Stimulated activated effector memory CD8-positive, alpha-beta T cell treated with anti-CD3 and anti-CD28 coated beads, Interleukin-12 subunit alpha, Interleukin-12 subunit beta, amount 100 ng/mL, for 72 hours (primary cell): ENCODE measurements around the gene SEC61A2.

Source experiments
- ATAC-seq: fragments of 150-1000 bp; cut with Tn5 transposase; 2 replicates; pipeline ENCODE4 v1.10.0; 2021
- DNase-seq, 2 donors: peaks; one replicate each; pipeline ENCODE4 v3.0.0; 2021 to 2022; ENCODE audit warnings: low spot score in 2 of 2
- H3K27ac Mint-ChIP-seq: one replicate; pipeline ENCODE4 v1.8.0; 2022; ENCODE audit warnings: mild to moderate bottlenecking, mixed read lengths
- H3K36me3 Mint-ChIP-seq: one replicate; pipeline ENCODE4 v1.8.0; 2022; ENCODE audit warnings: mild to moderate bottlenecking, mixed read lengths
- H3K4me1 Mint-ChIP-seq: one replicate; pipeline ENCODE4 v1.8.0; 2022; ENCODE audit warnings: mixed read lengths
- H3K4me3 Mint-ChIP-seq: one replicate; pipeline ENCODE4 v1.8.0; 2022; ENCODE audit warnings: mild to moderate bottlenecking, mixed read lengths
- H3K9me3 Mint-ChIP-seq: one replicate; pipeline ENCODE4 v1.8.0; 2022; ENCODE audit warnings: mixed read lengths

Gene SEC61A2

GRCh38 chr10:12180221-12180974, 50.9 kb downstream of the SEC61A2 start:
- Mint-ChIP-seq H3K9me3 (no peaks in the 10 kb centered on the region), H3K27ac (peak overlapping the region; percentile 87), H3K36me3 (peaks cover 87% of the 10 kb centered on the region), H3K4me3 (peak overlapping the region; percentile 38), H3K4me1 (peaks cover 27% of the 10 kb centered on the region)
- DNase-seq = no peak
- ATAC-seq = no peak

DNA sequence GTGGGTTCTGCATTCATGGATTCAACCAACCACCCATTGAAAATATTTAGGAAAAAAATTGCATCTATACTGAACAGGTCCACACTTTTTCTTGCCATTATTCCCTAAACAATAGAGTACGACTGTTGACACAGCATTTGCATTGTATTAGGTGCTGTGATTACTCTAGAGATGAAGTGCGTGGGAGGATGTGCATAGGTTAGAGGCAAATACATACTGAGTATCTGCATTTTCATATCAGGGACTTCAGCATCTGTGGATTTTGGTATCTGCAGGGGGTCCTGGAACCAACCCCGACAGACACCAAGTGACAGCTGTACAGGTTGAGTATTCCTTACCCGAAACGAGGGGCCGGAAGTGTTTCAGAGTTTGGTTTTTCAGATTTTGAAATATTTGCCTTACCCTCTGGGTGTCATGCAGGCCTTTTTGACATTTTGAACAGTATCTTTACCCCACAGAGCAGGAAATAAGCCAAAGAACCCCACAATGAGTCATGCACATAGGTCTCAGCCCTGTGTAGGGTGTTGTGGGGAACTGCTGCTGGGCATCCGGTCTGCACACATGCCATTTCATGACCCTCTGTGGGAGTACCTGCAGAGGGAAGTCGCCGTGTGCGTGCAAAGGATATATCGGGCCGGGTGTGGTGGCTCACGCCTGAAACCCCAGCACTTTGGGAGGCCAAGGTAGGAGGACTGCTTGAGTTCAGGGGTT, 51.7 kb downstream of the SEC61A2 start:
- Mint-ChIP-seq H3K9me3 (no peaks in the 10 kb centered on the region), H3K27ac (peak overlapping the region; percentile 87), H3K4me3 (peak overlapping the region; percentile 38), H3K36me3 (peaks cover 87% of the 10 kb centered on the region), H3K4me1 (peaks cover 32% of the 10 kb centered on the region)
- ATAC-seq (peak; percentile 100), DNase-seq (peak; percentile 44 to 85)

GRCh38 chr10:12184165-12184564, 54.7 kb downstream of the SEC61A2 start:
- ATAC-seq (no peak), DNase-seq (no peak)
- H3K4me3 Mint-ChIP-seq = no peak overlapping the region
- no peaks in the 10 kb centered on the region for H3K9me3 Mint-ChIP-seq
- peaks cover 85% of the 10 kb centered on the region for H3K36me3 Mint-ChIP-seq
- H3K27ac Mint-ChIP-seq = no peak overlapping the region
- peaks cover 55% of the 10 kb centered on the region for H3K4me1 Mint-ChIP-seq

- Mint-ChIP-seq H3K9me3 (no peaks in the 10 kb centered on the region), H3K27ac (peak overlapping the region; percentile 88), H3K4me1 (peaks cover 46% of the 10 kb centered on the region), H3K36me3 (peaks cover 81% of the 10 kb centered on the region), H3K4me3 (peak overlapping the region; percentile 43)
- DNase-seq = no peak
- ATAC-seq = peak; percentile 63
Measured at GRCh38 chr10:12186323-12186722, 56.8 kb downstream of the SEC61A2 start.

DNA sequence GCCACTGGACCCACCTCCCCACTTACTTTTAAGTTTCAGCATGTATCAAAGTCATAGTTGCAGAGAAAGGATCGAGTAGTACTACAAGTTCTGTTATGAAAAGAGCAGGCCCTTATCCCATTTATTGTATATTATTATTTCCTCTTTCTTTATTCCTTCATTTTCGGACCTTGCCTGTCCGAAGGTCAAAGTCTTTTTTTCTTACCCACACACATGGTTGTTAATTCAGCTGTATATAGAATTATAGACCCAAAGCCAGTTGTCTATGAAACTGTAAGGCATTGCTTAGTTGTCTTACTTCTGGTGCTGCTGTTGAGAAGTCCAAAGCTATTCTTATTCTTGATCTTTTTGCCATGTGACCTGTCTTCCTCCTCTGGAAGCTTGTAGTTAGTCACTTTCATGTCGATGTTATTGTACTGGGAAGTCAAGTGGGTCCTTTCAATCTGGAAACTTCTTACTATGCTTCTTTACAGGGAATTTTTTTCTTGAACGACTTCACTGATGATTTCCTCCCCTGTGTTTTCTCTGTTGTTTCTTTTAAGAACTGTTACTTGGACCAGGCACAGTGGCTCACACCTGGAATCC, 57.9 kb downstream of the SEC61A2 start:
- peak overlapping the region; percentile 88 for H3K27ac Mint-ChIP-seq
- peaks cover 82% of the 10 kb centered on the region for H3K36me3 Mint-ChIP-seq
- H3K9me3 Mint-ChIP-seq = no peaks in the 10 kb centered on the region
- DNase-seq (no peak), ATAC-seq (no peak)
- H3K4me1 Mint-ChIP-seq = peaks cover 50% of the 10 kb centered on the region
- H3K4me3 Mint-ChIP-seq = peak overlapping the region; percentile 43

DNA sequence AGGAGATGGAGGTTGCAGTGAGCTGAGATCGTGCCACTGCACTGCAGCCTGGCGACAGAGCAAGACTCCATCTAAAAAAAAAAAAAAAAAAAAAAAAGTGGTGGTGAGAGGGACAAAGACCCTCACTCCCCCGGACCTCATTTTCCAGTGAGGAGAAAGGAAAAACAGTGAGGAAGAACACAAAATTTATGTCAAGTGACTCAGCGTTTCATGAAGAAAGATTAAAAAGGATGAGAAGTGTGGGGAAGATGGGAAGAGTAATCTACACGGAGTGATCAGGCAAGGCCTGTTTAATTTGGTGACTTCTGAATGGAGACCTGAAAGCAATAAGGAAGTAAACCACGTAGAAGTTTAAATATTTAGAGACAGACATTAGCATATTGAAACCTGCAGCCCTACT, 59.2 kb downstream of the SEC61A2 start:
- Mint-ChIP-seq H3K9me3 (no peaks in the 10 kb centered on the region), H3K27ac (no peak overlapping the region), H3K4me3 (no peak overlapping the region), H3K36me3 (peaks cover 79% of the 10 kb centered on the region), H3K4me1 (peaks cover 58% of the 10 kb centered on the region)
- DNase-seq = no peak
- ATAC-seq = no peak

DNA sequence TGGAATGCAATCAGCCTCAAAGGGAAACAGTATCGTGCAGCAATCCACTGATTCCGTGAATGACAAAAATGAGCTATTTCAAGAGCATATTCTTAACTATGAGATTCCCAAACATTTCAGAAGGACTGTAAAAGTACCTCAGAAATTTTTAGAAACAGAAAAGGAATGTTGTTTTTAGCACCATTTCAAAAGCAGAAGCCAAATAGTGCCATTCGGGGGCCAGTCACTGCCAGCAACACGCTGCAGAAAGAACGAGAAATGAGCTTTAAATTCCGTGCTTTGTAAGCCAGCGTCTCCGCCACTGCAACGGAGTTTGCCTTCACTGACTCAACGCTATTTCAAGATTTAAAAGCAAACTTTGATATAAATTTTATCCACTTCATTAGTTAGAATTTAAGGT, 59.9 kb downstream of the SEC61A2 start:
- no peak for DNase-seq
- Mint-ChIP-seq H3K36me3 (peaks cover 78% of the 10 kb centered on the region), H3K4me3 (no peak overlapping the region), H3K4me1 (peaks cover 64% of the 10 kb centered on the region), H3K27ac (no peak overlapping the region), H3K9me3 (no peaks in the 10 kb centered on the region)
- ATAC-seq = no peak

GRCh38 chr10:12191715-12192114, 62.2 kb downstream of the SEC61A2 start:
- Mint-ChIP-seq H3K27ac (peak overlapping the region; percentile 58), H3K4me1 (peaks cover 65% of the 10 kb centered on the region), H3K4me3 (no peak overlapping the region), H3K9me3 (no peaks in the 10 kb centered on the region), H3K36me3 (peaks cover 72% of the 10 kb centered on the region)
- ATAC-seq (no peak), DNase-seq (no peak)

GRCh38 chr10:12193193-12193592, 63.7 kb downstream of the SEC61A2 start:
- Mint-ChIP-seq H3K4me1 (peaks cover 52% of the 10 kb centered on the region), H3K4me3 (no peak overlapping the region), H3K27ac (no peak overlapping the region), H3K36me3 (peaks cover 59% of the 10 kb centered on the region), H3K9me3 (no peaks in the 10 kb centered on the region)
- DNase-seq = no peak
- ATAC-seq = no peak

DNA sequence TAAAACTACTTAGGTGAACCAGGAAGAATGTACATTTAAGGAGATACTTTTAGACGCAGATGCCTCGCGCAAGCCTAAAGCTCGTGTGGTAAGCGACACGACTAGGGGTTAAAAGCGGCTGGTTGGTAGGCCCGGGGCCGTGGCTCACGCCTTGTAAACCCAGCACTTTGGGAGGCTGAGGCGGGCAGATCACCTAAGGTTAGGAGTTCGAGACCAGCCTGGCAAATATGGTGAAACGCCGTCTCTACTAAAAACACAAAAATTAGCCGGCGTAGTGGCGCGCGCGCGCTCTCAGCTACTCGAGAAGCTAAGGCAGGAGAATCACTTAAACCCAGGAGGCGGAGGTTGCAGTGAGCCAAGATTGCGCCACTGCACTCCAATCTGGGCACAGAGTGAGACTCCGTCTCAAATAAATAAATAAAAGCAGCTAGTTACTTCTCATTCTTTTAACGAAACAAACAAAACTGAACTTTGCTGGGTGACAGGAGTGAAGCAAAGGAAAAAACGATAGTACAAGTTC, 65.3 kb downstream of the SEC61A2 start:
- peaks cover 68% of the 10 kb centered on the region for H3K36me3 Mint-ChIP-seq
- H3K4me1 Mint-ChIP-seq = peaks cover 53% of the 10 kb centered on the region
- H3K27ac Mint-ChIP-seq = peak overlapping the region; percentile 98
- peak overlapping the region; percentile 100 for H3K4me3 Mint-ChIP-seq
- no peaks in the 10 kb centered on the region for H3K9me3 Mint-ChIP-seq
- DNase-seq = peak; percentile 14 to 67
- no peak for ATAC-seq

- Mint-ChIP-seq H3K4me3 (peak overlapping the region; percentile 100), H3K4me1 (peaks cover 50% of the 10 kb centered on the region), H3K9me3 (no peaks in the 10 kb centered on the region), H3K36me3 (peaks cover 68% of the 10 kb centered on the region), H3K27ac (peak overlapping the region; percentile 98)
- ATAC-seq (peak; percentile 1), DNase-seq (no peak)
Measured at GRCh38 chr10:12195281-12195602, 65.8 kb downstream of the SEC61A2 start.

DNA sequence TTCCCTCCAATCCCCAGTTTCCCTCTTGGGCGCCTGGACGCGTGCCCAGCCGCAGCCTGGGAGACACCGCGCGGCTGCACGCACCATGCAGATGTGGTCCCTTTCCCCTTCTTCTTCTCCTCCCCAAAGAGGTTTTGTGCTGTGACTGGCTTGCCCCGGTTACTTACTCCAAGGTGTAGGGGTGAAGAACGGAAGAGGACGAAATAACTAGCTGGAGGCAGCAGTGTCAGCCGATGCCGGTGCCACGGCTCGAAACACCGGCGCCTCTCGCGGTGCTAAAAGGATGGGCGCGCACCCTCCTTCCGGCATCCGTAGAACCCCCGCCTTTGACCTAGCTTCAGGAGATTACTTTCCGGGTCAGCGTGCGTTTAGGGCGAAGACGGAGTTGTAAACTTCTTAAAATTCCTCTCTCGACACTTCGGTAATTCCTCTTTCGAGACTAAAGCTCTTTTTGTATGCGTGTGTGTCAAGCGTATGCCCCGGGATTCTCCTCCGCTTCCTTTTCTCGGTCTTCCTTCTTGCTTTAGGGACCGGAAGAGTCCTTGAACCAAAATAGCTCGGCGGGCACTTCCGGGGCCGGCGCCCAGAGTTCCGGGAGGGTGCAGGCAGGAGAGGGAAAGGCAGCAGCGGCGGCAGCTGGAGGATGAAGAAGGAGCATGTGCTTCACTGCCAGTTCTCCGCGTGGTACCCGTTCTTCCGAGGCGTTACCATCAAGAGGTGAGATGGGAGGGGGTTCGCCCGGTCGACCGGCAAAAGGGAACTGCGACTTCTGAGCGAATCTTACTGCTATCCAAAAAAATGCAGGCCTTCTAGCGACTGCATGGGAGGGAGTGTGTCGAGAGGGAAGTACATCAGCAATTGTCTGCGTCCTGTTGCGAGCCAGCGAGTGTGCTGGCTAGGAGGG, 66.4 kb downstream of the SEC61A2 start, which contains the start of the genes CDC123 and NUDT5:
TSS of gene CDC123 (plus strand) at position 586 of the 904 bp plus-strand sequence. CDS start at position 644, 58 bp downstream.
TSS of gene NUDT5 (minus strand) at position 289 of the 904 bp plus-strand sequence. CDS start 9,600 bp downstream, outside the sequence.
- peaks cover 47% of the 10 kb centered on the region for H3K4me1 Mint-ChIP-seq
- H3K36me3 Mint-ChIP-seq = peaks cover 71% of the 10 kb centered on the region
- no peaks in the 10 kb centered on the region for H3K9me3 Mint-ChIP-seq
- ATAC-seq = peak; percentile 97
- peak within 1 kb of the TSS; percentile 98 for H3K27ac Mint-ChIP-seq
- peak within 1 kb of the TSS; percentile 100 for H3K4me3 Mint-ChIP-seq
- peak; percentile 77 to 93 for DNase-seq

DNA sequence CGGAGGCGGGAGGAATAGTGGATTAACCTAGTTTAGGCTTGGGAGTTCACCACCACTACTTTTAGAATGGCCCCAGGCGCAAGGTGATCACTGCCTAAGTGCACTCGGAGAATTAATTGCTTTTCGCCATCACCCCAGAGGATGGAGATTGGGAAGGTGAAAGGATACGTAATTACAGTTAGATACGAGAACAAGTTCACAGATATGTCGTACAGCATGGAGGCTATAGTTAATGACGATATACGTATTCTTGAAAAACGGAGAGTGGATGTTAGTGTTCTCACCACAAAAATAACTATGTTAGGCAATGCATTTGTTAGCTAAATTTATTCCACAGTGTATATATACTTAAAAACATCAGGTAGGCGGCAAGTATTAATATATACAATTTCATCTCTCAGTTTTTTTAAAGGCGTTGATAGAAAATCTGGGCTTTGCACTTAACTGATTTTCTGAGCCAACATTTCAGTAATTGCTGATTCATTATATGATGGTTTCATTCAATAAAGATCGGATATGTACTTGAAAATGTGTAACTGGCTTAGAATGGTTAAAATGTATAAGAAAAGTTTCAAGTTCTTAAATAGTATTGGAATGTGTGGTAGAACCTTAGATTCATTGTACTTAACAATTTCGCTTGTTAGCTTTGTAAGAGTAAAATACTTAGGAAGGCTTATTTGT, 67.2 kb downstream of the SEC61A2 start:
- no peak for ATAC-seq
- Mint-ChIP-seq H3K4me1 (peaks cover 48% of the 10 kb centered on the region), H3K36me3 (peaks cover 75% of the 10 kb centered on the region), H3K4me3 (peak overlapping the region; percentile 100), H3K9me3 (no peaks in the 10 kb centered on the region), H3K27ac (peak overlapping the region; percentile 98)
- no peak for DNase-seq

DNA sequence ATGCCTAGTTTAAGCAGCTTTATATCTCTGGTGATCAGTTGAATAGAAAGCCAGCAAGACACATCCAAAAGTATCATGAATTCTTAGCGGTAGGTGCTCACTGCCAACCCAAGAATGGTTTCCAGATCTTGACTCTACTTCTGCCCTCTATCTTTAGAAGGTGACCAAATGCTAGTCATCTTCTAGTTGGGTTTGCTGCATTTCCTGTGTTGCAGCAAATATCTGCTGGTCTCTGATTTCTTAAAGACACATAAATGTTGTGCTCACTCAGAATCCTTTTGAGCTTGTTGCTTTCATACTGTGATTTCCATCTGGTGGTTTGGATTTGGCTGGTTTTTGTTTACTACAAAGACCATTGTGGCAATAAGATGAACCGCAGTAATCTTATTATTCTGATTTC, 68.7 kb downstream of the SEC61A2 start:
- Mint-ChIP-seq H3K9me3 (no peaks in the 10 kb centered on the region), H3K4me3 (peak overlapping the region; percentile 100), H3K4me1 (peaks cover 40% of the 10 kb centered on the region), H3K27ac (no peak overlapping the region), H3K36me3 (peaks cover 75% of the 10 kb centered on the region)
- ATAC-seq (no peak), DNase-seq (no peak)
